B cell (primary cell): ENCODE data around the gene OSBP2. TPM values are rescaled to one million over a fixed set of nuclear protein-coding genes. Genes with fewer than 3 reads are reported as not detected.
"Not testable (repeated sequence)": the region's sequence is repeated elsewhere in the genome, so short reads cannot be mapped to it uniquely, and the experiment has no call there.

ENCODE experiments used
- ATAC-seq: fragments of 200-7000 bp; cut with Tn5 transposase; one replicate; pipeline ENCODE4 v1.10.0; 2021; ENCODE audit warnings: low read depth, mild to moderate bottlenecking, moderate number of reproducible peaks, moderate library complexity
- CTCF ChIA-PET: fragments of 350-600 bp; sonication (Branson Sonifier 250); formaldehyde crosslinking; loops from one replicate; lab custom pipeline; 2021; ENCODE audit warnings: antibody characterized with exemption, inconsistent platforms; lab: Charles Lee
- POLR2A ChIA-PET: fragments of 350-600 bp; sonication (Branson Sonifier 250); formaldehyde crosslinking; loops from one replicate; lab custom pipeline; 2021; ENCODE audit warnings: antibody characterized with exemption; lab: Charles Lee
- DNase-seq: peaks from one replicate; pipeline ENCODE4 v3.0.0; 2013
- H2AFZ ChIP-seq: 2 replicates; pipeline ENCODE4 v1.6.1; 2012; ENCODE audit warnings: mild to moderate bottlenecking, low read depth, low read length; ENCODE audit not compliant: insufficient read depth, poor library complexity, severe bottlenecking
- H3K27ac ChIP-seq, 2 donors: 1 replicate in 1 of 2; 2 replicates in 1 of 2; pipeline ENCODE4 v1.5.1; 2012 to 2013; ENCODE audit warnings: low read length in 2 of 2, mild to moderate bottlenecking in 2 of 2, moderate library complexity in 1 of 2
- H3K27me3 ChIP-seq, 4 experiments: fragments of 200-600 bp in 1 of 4; sonication (generic) in 1 of 4; replicated peaks in 1 of 4; 1 replicate in 2 of 4; 2 replicates in 2 of 4; pipeline versions ENCODE4 v1.6.1 to v1.7.0; 2013 to 2016; ENCODE audit warnings: low read length in 3 of 4, mild to moderate bottlenecking in 2 of 4, mixed read lengths in 1 of 4, moderate library complexity in 1 of 4; ENCODE audit not compliant: insufficient read depth in 4 of 4, control insufficient read depth in 3 of 4; ENCODE audit errors: control extremely low read depth in 1 of 4
- H3K36me3 ChIP-seq, 2 experiments: replicated peaks in 1 of 2; 1 replicate in 1 of 2; 2 replicates in 1 of 2; pipeline versions ENCODE4 v1.6.1 to v1.7.1; 2013; ENCODE audit warnings: low read length in 1 of 2; ENCODE audit not compliant: insufficient read depth in 2 of 2, control insufficient read depth in 1 of 2; ENCODE audit errors: control extremely low read depth in 1 of 2, extremely low read depth in 1 of 2
- H3K4me1 ChIP-seq, 2 donors: fragments of 200-600 bp in 1 of 2; sonication (generic) in 1 of 2; 1 replicate in 1 of 2; 2 replicates in 1 of 2; pipeline versions ENCODE4 v1.5.1 to v1.6.1; 2013 to 2017; ENCODE audit warnings: low read length in 2 of 2; ENCODE audit not compliant: control insufficient read depth in 2 of 2, insufficient read depth in 2 of 2
- H3K4me2 ChIP-seq: replicated peaks from 2 replicates; pipeline ENCODE3; 2012; ENCODE audit warnings: mild to moderate bottlenecking, low read depth, low read length; ENCODE audit not compliant: poor library complexity, severe bottlenecking
- H3K4me3 ChIP-seq, 5 experiments: fragments of 200-600 bp in 1 of 5; sonication (generic) in 1 of 5; 1 replicate in 3 of 5; 2 replicates in 2 of 5; pipeline versions ENCODE4 v1.5.1 to v1.7.0; 2011 to 2016; ENCODE audit warnings: low read length in 4 of 5, mild to moderate bottlenecking in 4 of 5, low read depth in 2 of 5, control low read depth in 1 of 5, moderate library complexity in 1 of 5; ENCODE audit not compliant: insufficient read depth in 1 of 5; ENCODE audit errors: control extremely low read depth in 1 of 5, extremely low read depth in 1 of 5
- H3K79me2 ChIP-seq: fragments of 200-600 bp; sonication (generic); one replicate; pipeline ENCODE4 v1.6.0; 2016; ENCODE audit warnings: low read length; ENCODE audit not compliant: control insufficient read depth, insufficient read depth
- H3K9ac ChIP-seq: fragments of 200-600 bp; sonication (generic); 2 replicates; pipeline ENCODE4 v1.6.1; 2017; ENCODE audit warnings: mild to moderate bottlenecking, low read length, moderate library complexity
- H3K9me3 ChIP-seq, 3 donors: one replicate each; pipeline versions ENCODE4 v1.6.1 to v1.7.1; 2013; ENCODE audit warnings: low read length in 2 of 3; ENCODE audit not compliant: control insufficient read depth in 2 of 3, insufficient read depth in 1 of 3; ENCODE audit errors: control extremely low read depth in 1 of 3
- H4K20me1 ChIP-seq: 2 replicates; pipeline ENCODE4 v1.6.0; 2012; ENCODE audit warnings: mild to moderate bottlenecking, low read length; ENCODE audit not compliant: insufficient read depth, control insufficient read depth, poor library complexity, severe bottlenecking
- H3K27ac Mint-ChIP-seq: one replicate; pipeline ENCODE4 v1.8.0; 2021; ENCODE audit warnings: mixed read lengths
- H3K27me3 Mint-ChIP-seq: one replicate; pipeline ENCODE4 v1.8.0; 2021; ENCODE audit warnings: mixed read lengths
- H3K4me1 Mint-ChIP-seq: one replicate; pipeline ENCODE4 v1.8.0; 2021; ENCODE audit warnings: mixed read lengths
- H3K4me3 Mint-ChIP-seq: one replicate; pipeline ENCODE4 v1.8.0; 2021; ENCODE audit warnings: mixed read lengths
- H3K9me3 Mint-ChIP-seq: one replicate; pipeline ENCODE4 v1.8.0; 2022; ENCODE audit warnings: mixed read lengths; ENCODE audit not compliant: insufficient read depth
- CTCF ChIP-seq: fragments of 200-600 bp; IDR thresholded peaks from one replicate; pipeline ENCODE4 v1.8.0; 2022; ENCODE audit warnings: antibody characterized with exemption, mild to moderate bottlenecking
- EZH2 ChIP-seq: IDR thresholded peaks from 2 replicates; pipeline ENCODE4 v1.6.1; 2012; ENCODE audit warnings: borderline replicate concordance, low read depth, mild to moderate bottlenecking, moderate library complexity, low read length; ENCODE audit not compliant: insufficient read depth, poor library complexity, severe bottlenecking
- WGBS: methylation state at CpG from one replicate; pipeline ENCODE4 v1.1.5; 2013; ENCODE audit warnings: missing lambda C conversion rate; ENCODE audit not compliant: insufficient coverage; 5-methylcytosine and 5-hydroxymethylcytosine counted together
- intact Hi-C: fragments of 100-400 bp; cut with micrococcal nuclease; formaldehyde crosslinking; loops from one replicate; pipeline ENCODE4 v1.10.0; 2022
- polyA plus RNA-seq: library from polyadenylated mRNA; depleted of rRNA; stranded (reverse); fragments of >200 nt; gene quantifications from 2 replicates; pipeline ENCODE4 v1.2.3, GENCODE V29; 2012
- total RNA-seq, 2 donors: library from RNA; stranded (reverse); fragments of 120-200 nt in 1 of 2; gene quantifications; 1 replicate in 1 of 2; 2 replicates in 1 of 2; pipeline versions ENCODE4 v1.2.3 to v1.2.4, GENCODE V29; 2013 to 2022

OSBP2 gene
- total and polyA plus RNA-seq, 2 donors (not counting 1 experiment from before 2014, with no cell fraction given): 0.10 to 1.0 TPM

- no peak overlapping the region for H3K4me2 ChIP-seq
- Mint-ChIP-seq H3K4me1 (no peaks in the 10 kb centered on the region), H3K27ac (no peak overlapping the region), H3K4me3 (no peak overlapping the region), H3K27me3 (peaks cover 7% of the 10 kb centered on the region), H3K9me3 (no peaks in the 10 kb centered on the region)
- no peaks in the 10 kb centered on the region for H3K36me3 ChIP-seq
- H3K4me1 ChIP-seq: no peaks in the 10 kb centered on the region
- POLR2A ChIA-PET: no interaction called here
- ATAC-seq (no peak), DNase-seq (no peak)
- no peak overlapping the region for H3K9ac ChIP-seq
- intact Hi-C loops: no loop called here
- CTCF ChIA-PET: no interaction called here
- no peaks in the 10 kb centered on the region for H4K20me1 ChIP-seq
- no peaks in the 10 kb centered on the region for H3K79me2 ChIP-seq
- no peak for TF ChIP-seq EZH2
- no peak for TF ChIP-seq CTCF
- H3K27me3 ChIP-seq: no peaks in the 10 kb centered on the region
- H2AFZ ChIP-seq: no peak overlapping the region
- H3K9me3 ChIP-seq: peaks cover 0 to 14% (median 0%) of the 10 kb centered on the region in 3 donors
- WGBS: 100% methylated on average over 4 of the region's 5 CpGs
- H3K4me3 ChIP-seq: no peak overlapping the region
- H3K27ac ChIP-seq: no peak overlapping the region
These were observed 37.8 kb downstream of the OSBP2 start for GRCh38 chr22:30732426-30732825.

GRCh38 chr22:30733181-30733631, 38.5 kb downstream of the OSBP2 start:
- H3K27ac Mint-ChIP-seq: no peak overlapping the region
- Histone ChIP-seq H2AFZ (peak overlapping the region; percentile 14), H3K36me3 (no peaks in the 10 kb centered on the region), H3K79me2 (no peaks in the 10 kb centered on the region), H4K20me1 (no peaks in the 10 kb centered on the region), H3K4me1 (no peaks in the 10 kb centered on the region), H3K9me3 (peaks cover 0 to 14% (median 0%) of the 10 kb centered on the region in 3 donors), H3K4me2 (no peak overlapping the region), H3K27me3 (no peaks in the 10 kb centered on the region), H3K4me3 (no peak overlapping the region), H3K27ac (no peak overlapping the region), H3K9ac (no peak overlapping the region)
- intact Hi-C loops: no loop called here
- TF ChIP-seq CTCF (no peak), EZH2 (no peak)
- POLR2A ChIA-PET: no interaction called here
- peaks cover 10% of the 10 kb centered on the region for H3K27me3 Mint-ChIP-seq
- no peak overlapping the region for H3K4me3 Mint-ChIP-seq
- DNase-seq (no peak), ATAC-seq (no peak)
- H3K4me1 Mint-ChIP-seq: no peaks in the 10 kb centered on the region
- H3K9me3 Mint-ChIP-seq: no peaks in the 10 kb centered on the region
- WGBS: 5% methylated on average over 4 of the region's 7 CpGs
- CTCF ChIA-PET: no interaction called here

- intact Hi-C loops, H4K20me1 ChIP-seq: not testable (repeated sequence)
These were observed 45.3 kb downstream of the OSBP2 start for GRCh38 chr22:30740007-30740406.

More at GRCh38 chr22:30740007-30740406, 45.3 kb downstream of the OSBP2 start:
- H3K4me1 Mint-ChIP-seq, H2AFZ ChIP-seq, H3K27me3 ChIP-seq, H3K4me3 Mint-ChIP-seq, H3K27ac ChIP-seq, ATAC-seq, DNase-seq, H3K9me3 ChIP-seq, H3K79me2 ChIP-seq, H3K9ac ChIP-seq, H3K27ac Mint-ChIP-seq, CTCF ChIA-PET, H3K9me3 Mint-ChIP-seq, H3K4me3 ChIP-seq, H3K4me1 ChIP-seq, H3K4me2 ChIP-seq, H3K36me3 ChIP-seq, POLR2A ChIA-PET: not testable (repeated sequence)
- peaks cover 29% of the 10 kb centered on the region for H3K27me3 Mint-ChIP-seq
- 90% methylated on average over 5 of the region's 7 CpGs for WGBS
